ENCODE results near the gene TMEM198.

The TMEM198 gene

GRCh38 chr2:219526320-219527075 lies 17.3 kb upstream of the TMEM198 start:
- DNase-seq, result no peak

- DNase-seq, result no peak
These were observed 16.8 kb upstream of the TMEM198 start for GRCh38 chr2:219527076-219527394.

- DNase-seq, result no peak
These were observed 16.4 kb upstream of the TMEM198 start for GRCh38 chr2:219527472-219527871.

- DNase-seq, result peak; percentile 61
These were observed 13.5 kb upstream of the TMEM198 start for GRCh38 chr2:219530048-219530963.

GRCh38 chr2:219531639-219532377 lies 12.0 kb upstream of the TMEM198 start:
- no peak for DNase-seq

GRCh38 chr2:219532378-219532649 lies 11.5 kb upstream of the TMEM198 start:
- DNase-seq, result no peak

- no peak for DNase-seq
These were observed 9.7 kb upstream of the TMEM198 start for GRCh38 chr2:219533930-219534661.

- no peak for DNase-seq
These were observed 7.4 kb upstream of the TMEM198 start for GRCh38 chr2:219536425-219536824.

- no peak for DNase-seq
These were observed 6.9 kb upstream of the TMEM198 start for GRCh38 chr2:219536967-219537366.

- DNase-seq, result no peak
These were observed 6.0 kb upstream of the TMEM198 start for GRCh38 chr2:219537657-219538488.

GRCh38 chr2:219538504-219538951 lies 5.3 kb upstream of the TMEM198 start:
- no peak for DNase-seq

- DNase-seq, result no peak
These were observed 4.7 kb upstream of the TMEM198 start for GRCh38 chr2:219538956-219539788.

- DNase-seq, result no peak
These were observed 3.7 kb upstream of the TMEM198 start for GRCh38 chr2:219539926-219540678.

GRCh38 chr2:219540784-219541504 lies 2.9 kb upstream of the TMEM198 start:
- DNase-seq, result no peak

GRCh38 chr2:219541611-219542180 lies 2.1 kb upstream of the TMEM198 start:
- DNase-seq, result peak; percentile 68

- DNase-seq, result no peak
These were observed 765 bp upstream of the TMEM198 start for GRCh38 chr2:219542931-219543595.

GRCh38 chr2:219544567-219544966 lies 739 bp downstream of the TMEM198 start:
- no peak for DNase-seq

GRCh38 chr2:219545295-219545942 lies 1.6 kb downstream of the TMEM198 start:
- DNase-seq, result no peak

Measured in NCI-H1105 (cell line).